HEK293T (cell line): ENCODE data around the gene COTL1.

Experiments used
- CTCF ChIA-PET: fragments of 350-600 bp; formaldehyde crosslinking; extraction: SDS; loops from one replicate; lab custom pipeline; 2021; ENCODE audit warnings: antibody characterized with exemption, inconsistent platforms; lab: Yijun Ruan, JAX
- POLR2A ChIA-PET: fragments of 350-600 bp; formaldehyde crosslinking; extraction: SDS; loops from one replicate; lab custom pipeline; 2020; ENCODE audit warnings: antibody characterized with exemption, inconsistent platforms; lab: Yijun Ruan, JAX
- DNase-seq: peaks from one replicate; pipeline ENCODE4 v3.0.0; 2012; ENCODE audit warnings: mixed read lengths; ENCODE audit errors: extremely low spot score
- ARNT ChIP-seq: fragments of 450-650 bp; IDR thresholded peaks from 2 replicates; pipeline ENCODE4 v1.6.1; 2017; ENCODE audit warnings: mild to moderate bottlenecking
- BHLHE40 ChIP-seq: fragments of 450-650 bp; IDR thresholded peaks from 2 replicates; pipeline ENCODE4 v1.6.1; 2016; ENCODE audit warnings: mild to moderate bottlenecking, moderate library complexity, borderline replicate concordance
- CTBP1 ChIP-seq: fragments of 450-650 bp; IDR thresholded peaks from 2 replicates; pipeline ENCODE4 v1.6.1; 2016; ENCODE audit warnings: borderline replicate concordance
- ELF4 ChIP-seq: fragments of 450-650 bp; IDR thresholded peaks from 2 replicates; pipeline ENCODE4 v1.6.1; 2017; ENCODE audit warnings: antibody characterized with exemption
- FOXA1 ChIP-seq: fragments of 450-650 bp; IDR thresholded peaks from 2 replicates; pipeline ENCODE4 v1.6.1; 2016; ENCODE audit warnings: mild to moderate bottlenecking
- FOXK2 ChIP-seq: fragments of 450-650 bp; IDR thresholded peaks from 2 replicates; pipeline ENCODE4 v1.6.1; 2016; ENCODE audit warnings: mild to moderate bottlenecking
- FOXM1 ChIP-seq: fragments of 450-650 bp; IDR thresholded peaks from 2 replicates; pipeline ENCODE4 v1.6.1; 2017; ENCODE audit warnings: mild to moderate bottlenecking, borderline replicate concordance
- HDGF ChIP-seq: fragments of 450-650 bp; IDR thresholded peaks from 2 replicates; pipeline ENCODE4 v1.6.1; 2017; ENCODE audit warnings: antibody characterized with exemption, borderline replicate concordance
- L3MBTL2 ChIP-seq: fragments of 450-650 bp; conservative IDR thresholded peaks from 2 replicates; pipeline ENCODE4 v1.6.1; 2016; ENCODE audit warnings: mild to moderate bottlenecking
- LEF1 ChIP-seq: fragments of 450-650 bp; IDR thresholded peaks from 2 replicates; pipeline ENCODE4 v1.6.1; 2017; ENCODE audit warnings: mild to moderate bottlenecking, borderline replicate concordance
- NFRKB ChIP-seq: fragments of 450-650 bp; IDR thresholded peaks from 2 replicates; pipeline ENCODE4 v1.6.1; 2016; ENCODE audit warnings: mild to moderate bottlenecking, moderate library complexity
- PKNOX1 ChIP-seq: fragments of 450-650 bp; IDR thresholded peaks from 2 replicates; pipeline ENCODE4 v1.6.1; 2016
- SP1 ChIP-seq: fragments of 450-650 bp; IDR thresholded peaks from 2 replicates; pipeline ENCODE4 v1.6.1; 2017
- SUZ12 ChIP-seq: fragments of 450-650 bp; IDR thresholded peaks from 2 replicates; pipeline ENCODE4 v1.6.1; 2016; ENCODE audit warnings: mild to moderate bottlenecking
- TARDBP ChIP-seq: fragments of 450-650 bp; IDR thresholded peaks from 2 replicates; pipeline ENCODE4 v1.6.1; 2016
- ZNF384 ChIP-seq: fragments of 450-650 bp; IDR thresholded peaks from 2 replicates; pipeline ENCODE4 v1.6.1; 2016

The COTL1 gene

GRCh38 chr16:84557504-84557903 is 60.4 kb downstream of the COTL1 start:
- ChIA-PET POLR2A (no interaction called here), CTCF (no interaction called here)
- TF ChIP-seq FOXA1 (no peak), SUZ12 (no peak)
- no peak for DNase-seq

- no peak for TF ChIP-seq FOXA1
- TF ChIP-seq FOXM1 = no peak
- no peak for TF ChIP-seq LEF1
- TF ChIP-seq PKNOX1 = no peak
- TF ChIP-seq NFRKB = no peak
- no peak for TF ChIP-seq SP1
- no peak for TF ChIP-seq BHLHE40
- TF ChIP-seq CTBP1 = no peak
- TF ChIP-seq TARDBP = no peak
- TF ChIP-seq ELF4 = no peak
- TF ChIP-seq HDGF = no peak
- no peak for TF ChIP-seq ZNF384
- no peak for TF ChIP-seq SUZ12
- TF ChIP-seq ARNT = no peak
- no peak for TF ChIP-seq L3MBTL2
- DNase-seq = no peak
- CTCF ChIA-PET = no interaction called here
- POLR2A ChIA-PET = no interaction called here
These were observed 60.8 kb downstream of the COTL1 start for GRCh38 chr16:84557059-84557458.

GRCh38 chr16:84555418-84556196 is 62.3 kb downstream of the COTL1 start:
- POLR2A ChIA-PET = no interaction called here
- no peak for TF ChIP-seq ELF4
- no peak for TF ChIP-seq SP1
- no peak for TF ChIP-seq L3MBTL2
- no peak for TF ChIP-seq HDGF
- CTCF ChIA-PET = interaction anchor here (0.6 kb wide), 1 partner anchor 10 kb away, joined by 3 read pairs; no protein-coding TSS in a partner anchor
- no peak for DNase-seq

GRCh38 chr16:84554627-84555328 is 63.1 kb downstream of the COTL1 start:
- DNase-seq = no peak
- TF ChIP-seq SUZ12 (no peak), FOXA1 (no peak), NFRKB (no peak), CTBP1 (no peak), ARNT (no peak), ZNF384 (no peak), FOXK2 (no peak), HDGF (no peak), L3MBTL2 (no peak), ELF4 (no peak), PKNOX1 (no peak), TARDBP (no peak), SP1 (no peak), BHLHE40 (no peak), FOXM1 (no peak), LEF1 (no peak)
- POLR2A ChIA-PET = no interaction called here
- CTCF ChIA-PET = interaction anchor here (0.7 to 1.1 kb wide), 2 partner anchors 44 to 52 kb away, joined by 4 to 6 read pairs; no protein-coding TSS in a partner anchor

- no peak for TF ChIP-seq ARNT
- no peak for TF ChIP-seq LEF1
- TF ChIP-seq PKNOX1 = no peak
- TF ChIP-seq FOXM1 = no peak
- no peak for TF ChIP-seq SUZ12
- no peak for TF ChIP-seq ZNF384
- TF ChIP-seq L3MBTL2 = no peak
- no peak for TF ChIP-seq SP1
- TF ChIP-seq ELF4 = no peak
- POLR2A ChIA-PET = no interaction called here
- no peak for DNase-seq
- CTCF ChIA-PET = interaction anchor here (0.7 to 1.1 kb wide), 2 partner anchors 45 to 51 kb away, joined by 4 to 6 read pairs; no protein-coding TSS in a partner anchor
These were observed 63.9 kb downstream of the COTL1 start for GRCh38 chr16:84553873-84554399.

GRCh38 chr16:84552135-84552534 is 65.7 kb downstream of the COTL1 start:
- TF ChIP-seq FOXA1 (no peak), ARNT (no peak), CTBP1 (no peak), ZNF384 (no peak), ELF4 (no peak), SP1 (no peak), LEF1 (no peak), PKNOX1 (no peak), TARDBP (no peak), HDGF (no peak), BHLHE40 (no peak), L3MBTL2 (no peak), SUZ12 (no peak), FOXK2 (no peak), FOXM1 (no peak), NFRKB (no peak)
- ChIA-PET POLR2A (interaction anchor here (0.7 kb wide), 1 partner anchor 9 kb away, joined by 3 read pairs; no protein-coding TSS in a partner anchor), CTCF (interaction anchor here (0.6 to 0.7 kb wide), 3 partner anchors 11 to 552 kb away, joined by 3 to 5 read pairs (median 3); no protein-coding TSS in a partner anchor)
- DNase-seq = no peak
